NT2/D1 (cell line): ENCODE data around the gene MVK.

ENCODE experiments used
- SUZ12 ChIP-seq: IDR thresholded peaks from 2 replicates; pipeline ENCODE4 v1.6.1; 2011; ENCODE audit not compliant: insufficient read length, insufficient read depth; ENCODE audit errors: extremely low read depth
- YY1 ChIP-seq: IDR thresholded peaks from 2 replicates; pipeline ENCODE4 v1.6.1; 2011; ENCODE audit not compliant: insufficient read length, insufficient read depth
- ZNF274 ChIP-seq: IDR thresholded peaks from 2 replicates; pipeline ENCODE4 v1.6.1; 2011; ENCODE audit warnings: mild to moderate bottlenecking, low read depth, low read length

DNA sequence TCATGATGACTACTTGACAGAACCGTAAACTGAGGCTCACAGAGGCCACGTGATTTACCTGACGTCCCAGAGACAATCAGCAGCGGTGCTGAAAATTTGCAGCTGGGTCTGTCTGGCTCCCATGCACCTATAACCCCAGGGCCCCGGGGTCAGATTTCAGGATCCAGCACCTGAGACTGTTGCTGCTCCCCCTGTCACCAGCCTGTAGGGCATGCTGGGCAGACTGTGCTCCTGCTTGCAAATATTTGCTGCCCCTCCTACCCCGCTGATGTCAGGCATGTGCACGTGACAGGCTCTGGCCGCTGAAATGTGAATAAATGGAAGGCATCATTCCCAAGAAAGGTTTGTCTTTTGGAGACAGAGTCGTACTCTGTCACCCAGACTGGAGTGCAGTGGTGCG is 6.3 kb upstream of the MVK start:
- no peak for TF ChIP-seq SUZ12
- TF ChIP-seq YY1 = no peak
- no peak for TF ChIP-seq ZNF274
